Keratinocyte (primary cell): Measurements from ENCODE around the gene PCCA.

ENCODE experiments used
- EZH2 ChIP-seq: IDR thresholded peaks from one replicate; pipeline ENCODE4 v1.6.1; 2012; ENCODE audit warnings: inconsistent platforms, mild to moderate bottlenecking, low read length, moderate library complexity
- TF ChIP-seq, protein P1 (sequence below), 3 experiments: IDR thresholded peaks in 1 of 3; conservative IDR thresholded peaks in 1 of 3; optimal IDR thresholded peaks in 1 of 3; 2 replicates in 2 of 3; 3 replicates in 1 of 3; pipeline versions ENCODE3 to v1.5.1; 2011; ENCODE audit warnings: low read length in 3 of 3, mild to moderate bottlenecking in 3 of 3, moderate library complexity in 2 of 3, control low read depth in 1 of 3, inconsistent platforms in 1 of 3; ENCODE audit not compliant: insufficient read depth in 2 of 3; ENCODE audit errors: extremely low read depth in 1 of 3

DNA sequence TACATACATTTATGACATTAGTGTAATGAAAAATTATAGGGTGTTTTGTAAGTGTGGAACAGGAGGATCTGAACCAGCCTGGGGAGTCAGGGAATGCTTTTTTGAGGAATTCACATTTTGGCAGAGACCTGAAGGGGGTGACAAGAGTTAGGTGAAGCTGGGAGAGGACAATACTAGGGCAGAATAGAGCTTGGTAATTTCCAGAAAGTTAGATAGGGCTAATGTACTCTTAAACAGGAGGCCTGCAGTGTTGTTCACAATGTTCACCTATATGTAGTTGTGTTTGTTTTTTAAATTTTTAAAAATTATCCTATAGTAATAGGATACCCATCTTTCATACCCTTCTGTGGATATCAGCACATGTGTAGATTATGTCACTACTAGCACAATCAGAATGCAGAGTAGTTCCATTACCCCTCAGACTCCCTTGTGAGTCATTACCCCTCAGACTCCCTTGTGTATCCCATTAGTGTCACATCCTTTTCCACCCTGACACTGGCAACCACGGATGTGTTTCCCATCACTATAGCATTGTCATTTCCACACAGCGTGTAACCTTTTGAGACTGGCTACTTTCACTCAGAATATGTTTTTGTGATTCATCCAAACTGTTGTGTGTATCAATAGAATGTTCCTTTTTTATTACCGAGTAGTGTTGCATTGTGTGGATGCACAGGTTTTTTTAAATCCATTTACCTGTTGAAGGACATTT is 43.1 kb downstream of the PCCA start:
- TF ChIP-seq, protein P1, sequence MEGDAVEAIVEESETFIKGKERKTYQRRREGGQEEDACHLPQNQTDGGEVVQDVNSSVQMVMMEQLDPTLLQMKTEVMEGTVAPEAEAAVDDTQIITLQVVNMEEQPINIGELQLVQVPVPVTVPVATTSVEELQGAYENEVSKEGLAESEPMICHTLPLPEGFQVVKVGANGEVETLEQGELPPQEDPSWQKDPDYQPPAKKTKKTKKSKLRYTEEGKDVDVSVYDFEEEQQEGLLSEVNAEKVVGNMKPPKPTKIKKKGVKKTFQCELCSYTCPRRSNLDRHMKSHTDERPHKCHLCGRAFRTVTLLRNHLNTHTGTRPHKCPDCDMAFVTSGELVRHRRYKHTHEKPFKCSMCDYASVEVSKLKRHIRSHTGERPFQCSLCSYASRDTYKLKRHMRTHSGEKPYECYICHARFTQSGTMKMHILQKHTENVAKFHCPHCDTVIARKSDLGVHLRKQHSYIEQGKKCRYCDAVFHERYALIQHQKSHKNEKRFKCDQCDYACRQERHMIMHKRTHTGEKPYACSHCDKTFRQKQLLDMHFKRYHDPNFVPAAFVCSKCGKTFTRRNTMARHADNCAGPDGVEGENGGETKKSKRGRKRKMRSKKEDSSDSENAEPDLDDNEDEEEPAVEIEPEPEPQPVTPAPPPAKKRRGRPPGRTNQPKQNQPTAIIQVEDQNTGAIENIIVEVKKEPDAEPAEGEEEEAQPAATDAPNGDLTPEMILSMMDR (optimal IDR thresholded peaks at IDR 0.05 in 1 of 3, IDR thresholded peaks at IDR 0.05 in 1 of 3, conservative IDR thresholded peaks at IDR 0.05 in 1 of 3; ENCODE audit: extremely low read depth in 1 of 3, insufficient read depth in 2 of 3, low read length in 3 of 3): no peak
- no peak for TF ChIP-seq EZH2
